ENCODE measurements around the gene PSMB7. TPM values are rescaled to one million over a fixed set of nuclear protein-coding genes. Genes with fewer than 3 reads are reported as not detected.

Gene PSMB7
- polyA plus RNA-seq, 1 donor from 2014 or later = 149 TPM

GRCh38 chr9:124335320-124335707 is 79.9 kb downstream of the PSMB7 start:
- H3K4me1 Mint-ChIP-seq = peaks cover 0 to 5% (median 0%) of the 10 kb centered on the region in 3 donors
- no peak overlapping the region for H3K4me3 Mint-ChIP-seq
- no peaks in the 10 kb centered on the region for H3K27me3 Mint-ChIP-seq
- H3K9me3 Mint-ChIP-seq = no peaks in the 10 kb centered on the region
- H3K27ac Mint-ChIP-seq = peak overlapping the region in 1 of 3 donors; percentile 64
- peaks cover 3% of the 10 kb centered on the region for H3K36me3 Mint-ChIP-seq

GRCh38 chr9:124334568-124335319 is 80.5 kb downstream of the PSMB7 start:
- Mint-ChIP-seq H3K36me3 (peaks cover 3% of the 10 kb centered on the region), H3K4me1 (peaks cover 0 to 5% (median 0%) of the 10 kb centered on the region in 3 donors), H3K27me3 (no peaks in the 10 kb centered on the region), H3K4me3 (no peak overlapping the region), H3K9me3 (no peaks in the 10 kb centered on the region), H3K27ac (peak overlapping the region in 1 of 3 donors; percentile 64)

- Mint-ChIP-seq H3K36me3 (peaks cover 3% of the 10 kb centered on the region), H3K4me1 (peaks cover 0 to 5% (median 0%) of the 10 kb centered on the region in 3 donors), H3K9me3 (no peaks in the 10 kb centered on the region)
Observed at GRCh38 chr9:124333203-124333579, 82.1 kb downstream of the PSMB7 start.

GRCh38 chr9:124332361-124333202 is 82.7 kb downstream of the PSMB7 start:
- Mint-ChIP-seq H3K27me3 (no peaks in the 10 kb centered on the region), H3K9me3 (no peaks in the 10 kb centered on the region), H3K4me1 (peaks cover 0 to 5% (median 0%) of the 10 kb centered on the region in 3 donors), H3K4me3 (no peak overlapping the region), H3K27ac (peak overlapping the region in 2 of 3 donors; percentile 67 to 73), H3K36me3 (peaks cover under 1% of the 10 kb centered on the region)

More at GRCh38 chr9:124333203-124333579, 82.1 kb downstream of the PSMB7 start:
- Mint-ChIP-seq H3K27me3 (no peaks in the 10 kb centered on the region), H3K4me3 (no peak overlapping the region), H3K27ac (peak overlapping the region in 1 of 3 donors; percentile 67)

- H3K9me3 Mint-ChIP-seq = no peaks in the 10 kb centered on the region
- H3K27ac Mint-ChIP-seq = peak overlapping the region in 1 of 3 donors; percentile 73
- H3K4me3 Mint-ChIP-seq = no peak overlapping the region
- peaks cover 0 to 5% (median 0%) of the 10 kb centered on the region in 3 donors for H3K4me1 Mint-ChIP-seq
- H3K27me3 Mint-ChIP-seq = no peaks in the 10 kb centered on the region
- H3K36me3 Mint-ChIP-seq = no peaks in the 10 kb centered on the region
Observed at GRCh38 chr9:124331580-124331979, 83.7 kb downstream of the PSMB7 start.

- Mint-ChIP-seq H3K4me1 (peaks cover 5 to 10% (median 6%) of the 10 kb centered on the region in 3 donors), H3K9me3 (no peaks in the 10 kb centered on the region), H3K27me3 (no peaks in the 10 kb centered on the region), H3K36me3 (no peaks in the 10 kb centered on the region), H3K4me3 (peak overlapping the region in 1 of 4 donors; percentile 70), H3K27ac (peak overlapping the region; percentile 73 to 80 (median 75))
Observed at GRCh38 chr9:124330011-124330697, 85.1 kb downstream of the PSMB7 start.

- Mint-ChIP-seq H3K27me3 (no peaks in the 10 kb centered on the region), H3K4me1 (peaks cover 10 to 19% (median 10%) of the 10 kb centered on the region in 3 donors), H3K36me3 (no peaks in the 10 kb centered on the region)
Observed at GRCh38 chr9:124329206-124329792, 85.9 kb downstream of the PSMB7 start.

GRCh38 chr9:124328285-124328684 is 87.0 kb downstream of the PSMB7 start:
- Mint-ChIP-seq H3K27ac (peak overlapping the region in 1 of 3 donors; percentile 84), H3K4me3 (no peak overlapping the region), H3K27me3 (no peaks in the 10 kb centered on the region)

More at GRCh38 chr9:124329206-124329792, 85.9 kb downstream of the PSMB7 start:
- Mint-ChIP-seq H3K27ac (peak overlapping the region in 1 of 3 donors; percentile 42), H3K4me3 (no peak overlapping the region), H3K9me3 (no peaks in the 10 kb centered on the region)

GRCh38 chr9:124327491-124327890 is 87.8 kb downstream of the PSMB7 start:
- Mint-ChIP-seq H3K36me3 (peaks cover 2% of the 10 kb centered on the region), H3K27me3 (no peaks in the 10 kb centered on the region), H3K4me3 (no peak overlapping the region), H3K4me1 (peaks cover 10 to 20% (median 18%) of the 10 kb centered on the region in 3 donors), H3K9me3 (no peaks in the 10 kb centered on the region), H3K27ac (peak overlapping the region in 1 of 3 donors; percentile 73)

More at GRCh38 chr9:124328285-124328684, 87.0 kb downstream of the PSMB7 start:
- Mint-ChIP-seq H3K36me3 (peaks cover 2% of the 10 kb centered on the region), H3K9me3 (no peaks in the 10 kb centered on the region), H3K4me1 (peaks cover 10 to 17% (median 13%) of the 10 kb centered on the region in 3 donors)

GRCh38 chr9:124326378-124326777 is 88.9 kb downstream of the PSMB7 start:
- Mint-ChIP-seq H3K36me3 (peaks cover 2% of the 10 kb centered on the region), H3K27me3 (no peaks in the 10 kb centered on the region), H3K4me3 (no peak overlapping the region), H3K9me3 (no peaks in the 10 kb centered on the region), H3K27ac (peak overlapping the region; percentile 73 to 83 (median 74)), H3K4me1 (peaks cover 10 to 18% (median 18%) of the 10 kb centered on the region in 3 donors)

- Mint-ChIP-seq H3K27me3 (no peaks in the 10 kb centered on the region), H3K27ac (peak overlapping the region; percentile 87 to 95 (median 88)), H3K4me3 (peak overlapping the region in 1 of 4 donors; percentile 73), H3K36me3 (peaks cover 2% of the 10 kb centered on the region), H3K4me1 (peaks cover 10 to 18% (median 18%) of the 10 kb centered on the region in 3 donors), H3K9me3 (no peaks in the 10 kb centered on the region)
Observed at GRCh38 chr9:124325816-124326215, 89.4 kb downstream of the PSMB7 start.

GRCh38 chr9:124323904-124324303 is 91.3 kb downstream of the PSMB7 start:
- H3K36me3 Mint-ChIP-seq = peaks cover 2% of the 10 kb centered on the region
- H3K4me1 Mint-ChIP-seq = peaks cover 14 to 30% (median 18%) of the 10 kb centered on the region in 3 donors
- no peak overlapping the region for H3K4me3 Mint-ChIP-seq
- H3K9me3 Mint-ChIP-seq = no peaks in the 10 kb centered on the region
- no peaks in the 10 kb centered on the region for H3K27me3 Mint-ChIP-seq
- H3K27ac Mint-ChIP-seq = peak overlapping the region in 1 of 3 donors; percentile 88

GRCh38 chr9:124322618-124323432 is 92.4 kb downstream of the PSMB7 start:
- Mint-ChIP-seq H3K4me3 (peak overlapping the region in 1 of 4 donors; percentile 84), H3K36me3 (peaks cover 2% of the 10 kb centered on the region), H3K9me3 (no peaks in the 10 kb centered on the region), H3K27ac (peak overlapping the region in 2 of 3 donors; percentile 39 to 67), H3K27me3 (no peaks in the 10 kb centered on the region), H3K4me1 (peaks cover 15 to 30% (median 18%) of the 10 kb centered on the region in 3 donors)

Data from IgD-negative memory B cell (primary cell).